Common myeloid progenitor, CD34-positive (primary cell): ENCODE data around the gene PPP1R14D.
"Not testable (repeated sequence)": the region's sequence is repeated elsewhere in the genome, so short reads cannot be mapped to it uniquely, and the experiment has no call there.

Experiments used
- CTCF ChIA-PET: fragments of 350-600 bp; sonication (Branson Sonifier 250); formaldehyde crosslinking; loops from one replicate; lab custom pipeline; 2021; ENCODE audit warnings: antibody characterized with exemption; lab: Charles Lee
- POLR2A ChIA-PET: fragments of 350-600 bp; sonication (Branson Sonifier 250); formaldehyde crosslinking; loops from one replicate; lab custom pipeline; 2021; ENCODE audit warnings: antibody characterized with exemption; lab: Charles Lee
- DNase-seq, 3 donors: peaks; one replicate each; pipeline versions ENCODE4 v3.0.0 to v3.0.0-alpha.2; 2013
- H3K27ac ChIP-seq, 2 experiments: 1 replicate in 1 of 2; 2 replicates in 1 of 2; pipeline ENCODE4 v1.7.0; 2013; ENCODE audit warnings: inconsistent platforms in 2 of 2, low read length in 2 of 2, mild to moderate bottlenecking in 2 of 2, low read depth in 1 of 2, moderate library complexity in 1 of 2; ENCODE audit not compliant: severe bottlenecking in 2 of 2, insufficient read depth in 1 of 2, poor library complexity in 1 of 2
- H3K27me3 ChIP-seq, 5 experiments: replicated peaks in 2 of 5; 1 replicate in 3 of 5; 2 replicates in 2 of 5; pipeline versions ENCODE4 v1.6.1 to v1.7.0; 2013; ENCODE audit warnings: low read length in 4 of 5, mild to moderate bottlenecking in 2 of 5, moderate library complexity in 2 of 5, inconsistent platforms in 1 of 5; ENCODE audit not compliant: insufficient read depth in 5 of 5, control insufficient read depth in 4 of 5
- H3K36me3 ChIP-seq, 4 experiments: 1 replicate in 2 of 4; 2 replicates in 2 of 4; pipeline versions ENCODE4 v1.6.1 to v1.7.0; 2013; ENCODE audit warnings: low read length in 3 of 4, control low read depth in 1 of 4, mild to moderate bottlenecking in 1 of 4; ENCODE audit not compliant: control insufficient read depth in 4 of 4, insufficient read depth in 4 of 4
- H3K4me1 ChIP-seq, 4 experiments: 1 replicate in 3 of 4; 2 replicates in 1 of 4; pipeline versions ENCODE4 v1.6.1 to v1.7.1; 2013; ENCODE audit warnings: low read length in 3 of 4, mild to moderate bottlenecking in 3 of 4, control low read depth in 1 of 4, inconsistent platforms in 1 of 4, moderate library complexity in 1 of 4; ENCODE audit not compliant: control insufficient read depth in 4 of 4, insufficient read depth in 4 of 4; ENCODE audit errors: control extremely low read depth in 1 of 4
- H3K4me3 ChIP-seq, 7 experiments: 1 replicate in 4 of 7; 2 replicates in 3 of 7; pipeline versions ENCODE4 v1.5.1 to v1.7.0; 2013; ENCODE audit warnings: mild to moderate bottlenecking in 7 of 7, low read length in 6 of 7, moderate library complexity in 6 of 7, inconsistent platforms in 2 of 7, low read depth in 2 of 7, control low read depth in 1 of 7; ENCODE audit not compliant: insufficient read depth in 4 of 7, control insufficient read depth in 1 of 7; ENCODE audit errors: extremely low read depth in 1 of 7
- H3K9me3 ChIP-seq, 5 experiments: 1 replicate in 4 of 5; 2 replicates in 1 of 5; pipeline versions ENCODE4 v1.6.1 to v1.7.1; 2013; ENCODE audit warnings: low read length in 4 of 5, mild to moderate bottlenecking in 2 of 5, inconsistent platforms in 1 of 5, low read depth in 1 of 5, moderate library complexity in 1 of 5; ENCODE audit not compliant: control insufficient read depth in 4 of 5, insufficient read depth in 2 of 5; ENCODE audit errors: control extremely low read depth in 1 of 5
- WGBS: methylation state at CpG from one replicate; pipeline ENCODE4 v1.1.5; 2013; ENCODE audit not compliant: insufficient coverage; 5-methylcytosine and 5-hydroxymethylcytosine counted together

The PPP1R14D gene

DNA sequence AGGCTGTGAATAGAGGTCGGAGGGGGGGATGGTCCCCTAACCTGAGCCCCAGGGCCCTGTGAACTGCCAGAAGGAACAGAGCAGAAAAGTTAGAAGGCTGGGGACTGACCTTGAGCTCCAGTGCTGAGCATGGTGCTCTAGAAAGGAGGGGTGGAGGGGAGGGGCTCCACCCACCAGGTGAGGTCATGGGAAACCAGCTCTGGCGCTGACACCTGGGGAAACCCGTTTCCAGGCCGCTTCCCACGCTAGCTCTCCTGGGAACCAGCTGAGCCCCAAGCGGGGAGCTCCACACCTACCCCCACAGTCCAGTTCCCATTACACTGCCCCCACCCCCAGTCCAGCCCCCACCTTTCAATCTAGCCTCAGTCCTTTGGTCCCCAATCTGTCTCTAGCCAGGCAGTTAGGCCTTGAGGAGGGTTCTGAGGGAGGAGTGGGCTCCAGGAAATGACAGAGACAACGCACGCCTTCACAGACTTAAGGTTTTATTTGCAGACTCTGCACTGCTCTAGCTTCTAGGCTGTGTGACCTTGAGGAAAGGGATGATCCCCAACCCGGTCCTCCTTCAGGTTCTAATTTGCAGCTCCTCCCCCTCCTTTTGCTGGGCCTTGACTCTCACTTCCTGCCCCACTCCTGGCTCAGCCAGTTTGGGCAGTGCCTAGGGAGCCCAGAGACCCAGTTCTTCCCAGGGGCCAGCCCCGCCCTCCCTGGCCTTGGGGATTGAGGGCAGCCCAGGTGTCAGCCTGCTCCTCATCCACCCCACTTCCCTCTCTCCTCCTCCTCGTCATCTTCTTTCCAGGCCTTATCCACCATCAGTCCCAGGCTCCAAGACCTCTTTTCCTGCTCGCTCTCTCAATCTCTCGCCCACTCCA lies 43.5 kb upstream of the PPP1R14D start:
- ChIA-PET CTCF (interaction anchor here (1.0 to 6.7 kb wide), 6 partner anchors 12 to 86 kb away, joined by 3 to 41 read pairs (median 17); partner anchors contain the start of gene VPS18), POLR2A (no interaction called here)
- Histone ChIP-seq H3K27me3 (peaks cover 0 to 3% (median 0%) of the 10 kb centered on the region in 5 experiments), H3K36me3 (no peaks in the 10 kb centered on the region), H3K4me3 (no peak overlapping the region), H3K9me3 (no peaks in the 10 kb centered on the region), H3K4me1 (peaks cover 0 to 18% (median 13%) of the 10 kb centered on the region in 4 experiments), H3K27ac (no peak overlapping the region)
- no peak for DNase-seq
- 97% methylated on average over 12 of the region's 13 CpGs for WGBS

DNA sequence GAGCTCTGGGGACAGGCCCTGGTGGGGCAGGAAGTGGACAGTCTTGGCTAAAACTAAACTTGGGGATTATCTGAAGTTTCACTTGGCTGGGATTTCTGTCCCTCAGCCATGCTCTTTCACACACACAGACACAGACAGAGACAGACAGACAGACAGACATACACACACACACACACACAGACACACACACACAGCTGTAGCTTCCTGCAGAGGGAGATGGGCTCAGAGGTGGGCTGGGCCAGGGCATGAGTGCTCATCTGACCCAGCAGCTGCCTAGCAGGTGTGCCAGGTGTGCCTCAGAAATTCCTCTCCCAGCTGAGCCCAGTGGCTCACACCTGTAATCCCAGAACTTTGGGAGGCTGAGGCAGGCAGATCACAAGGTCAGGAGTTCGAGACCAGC lies 42.2 kb upstream of the PPP1R14D start:
- Histone ChIP-seq H3K9me3 (no peaks in the 10 kb centered on the region), H3K27me3 (peaks cover 0 to 3% (median 0%) of the 10 kb centered on the region in 5 experiments), H3K4me3 (no peak overlapping the region), H3K4me1 (peaks cover 0 to 19% (median 17%) of the 10 kb centered on the region in 4 experiments), H3K36me3 (no peaks in the 10 kb centered on the region), H3K27ac (no peak overlapping the region)
- 100% methylated on average over 1 of the region's 1 CpG for WGBS
- CTCF ChIA-PET: interaction anchor here (1.6 to 6.7 kb wide), 4 partner anchors 13 to 27 kb away, joined by 5 to 41 read pairs (median 34); partner anchors contain the start of genes SPINT1 and VPS18
- no peak for DNase-seq
- POLR2A ChIA-PET: interaction anchor here (0.6 kb wide), 1 partner anchor 305 kb away, joined by 5 read pairs; no protein-coding TSS in a partner anchor

DNA sequence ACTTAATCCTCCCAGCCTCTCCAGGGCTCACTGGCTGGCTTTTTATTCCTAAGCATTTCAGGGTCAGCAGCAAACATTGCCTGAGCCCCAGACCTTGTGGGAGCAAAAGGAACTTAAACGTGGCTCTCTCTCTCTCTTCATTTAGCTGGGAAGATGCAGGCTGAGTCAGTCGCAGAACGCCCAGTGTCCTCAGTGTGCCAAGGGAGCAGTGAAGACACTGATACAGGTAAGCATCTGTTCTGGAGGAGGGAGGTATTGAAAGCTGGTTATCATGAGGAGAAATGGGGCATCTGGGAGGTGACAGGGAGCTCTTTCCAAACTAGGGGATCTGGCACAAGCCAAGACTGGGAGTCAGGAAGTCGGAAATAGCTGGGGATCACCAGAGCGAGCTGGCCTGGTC lies 41.2 kb upstream of the PPP1R14D start:
- POLR2A ChIA-PET: no interaction called here

DNA sequence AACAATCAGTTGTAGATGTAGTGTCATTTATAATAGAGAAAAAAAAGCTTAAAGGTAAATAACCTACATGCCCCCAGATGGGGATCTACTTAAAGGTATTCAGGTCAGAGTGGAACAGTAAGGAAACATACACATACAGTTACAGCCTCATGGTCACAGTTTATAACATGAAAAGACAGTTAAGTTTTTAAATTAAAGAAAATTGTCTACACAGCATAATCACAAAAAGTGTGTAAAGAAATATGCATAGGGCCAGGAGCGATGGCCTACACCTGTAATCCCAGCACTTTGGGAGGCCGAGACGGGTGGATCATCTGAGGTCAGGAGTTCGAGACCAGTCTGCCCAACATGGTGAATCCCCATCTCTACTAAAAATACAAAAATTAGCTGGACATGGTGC lies 38.7 kb upstream of the PPP1R14D start:
- CTCF ChIA-PET: interaction anchor here (0.9 kb wide), 1 partner anchor 20 kb away, joined by 3 read pairs; no protein-coding TSS in a partner anchor
- Histone ChIP-seq H3K36me3 (no peaks in the 10 kb centered on the region), H3K4me1 (peaks cover 0 to 6% (median 5%) of the 10 kb centered on the region in 4 experiments), H3K27me3 (peaks cover 0 to 3% (median 0%) of the 10 kb centered on the region in 5 experiments), H3K27ac (no peak overlapping the region), H3K9me3 (no peaks in the 10 kb centered on the region), H3K4me3 (no peak overlapping the region)
- 96% methylated on average over 3 of the region's 4 CpGs for WGBS
- POLR2A ChIA-PET: no interaction called here
- no peak for DNase-seq

More for the DNA sequence above, 41.2 kb upstream of the PPP1R14D start:
- DNase-seq: no peak
- Histone ChIP-seq H3K9me3 (no peaks in the 10 kb centered on the region), H3K4me1 (peaks cover 0 to 19% (median 18%) of the 10 kb centered on the region in 4 experiments), H3K27me3 (peaks cover 0 to 3% (median 0%) of the 10 kb centered on the region in 5 experiments), H3K36me3 (no peaks in the 10 kb centered on the region), H3K27ac (no peak overlapping the region), H3K4me3 (no peak overlapping the region)
- WGBS: 86% methylated on average over 3 of the region's 5 CpGs
- CTCF ChIA-PET: interaction anchor here (1.6 to 6.7 kb wide), 3 partner anchors 22 to 27 kb away, joined by 5 to 41 read pairs (median 38); partner anchors contain the start of genes SPINT1 and VPS18

DNA sequence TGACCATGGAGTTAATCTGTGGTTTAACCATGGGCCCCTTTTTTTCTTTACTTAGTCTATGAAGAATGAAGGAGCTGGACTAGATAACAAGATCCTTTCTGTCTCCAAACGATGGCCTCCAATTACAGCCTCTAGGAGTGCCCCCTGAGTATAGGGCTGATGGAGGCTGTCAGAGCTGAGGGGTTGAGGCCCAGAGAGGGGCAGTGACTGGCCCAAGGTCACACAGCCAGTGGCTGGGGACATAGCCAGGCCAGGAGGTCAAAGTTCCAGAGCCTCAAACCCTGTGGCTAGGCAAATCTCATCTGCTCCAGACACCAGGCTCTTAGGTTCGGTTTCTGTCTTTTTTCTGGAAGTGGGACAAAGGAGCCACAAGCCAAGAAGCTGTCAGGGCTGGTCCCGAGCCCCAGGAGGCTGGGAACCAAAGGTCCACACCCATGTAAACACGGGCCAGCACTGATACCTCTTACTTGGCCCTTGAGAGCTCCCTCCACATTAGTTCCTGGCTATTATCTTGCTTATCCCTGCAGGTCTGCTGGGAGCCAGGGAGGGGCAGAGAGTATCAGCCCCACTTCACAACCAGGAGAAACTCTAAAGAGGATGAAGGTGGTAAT lies 35.3 kb upstream of the PPP1R14D start:
- DNase-seq: no peak
- Histone ChIP-seq H3K9me3 (no peaks in the 10 kb centered on the region), H3K4me1 (peaks cover 0 to 13% (median 9%) of the 10 kb centered on the region in 4 experiments), H3K27ac (no peak overlapping the region), H3K27me3 (no peaks in the 10 kb centered on the region), H3K4me3 (no peak overlapping the region), H3K36me3 (no peaks in the 10 kb centered on the region)
- CTCF ChIA-PET: interaction anchor here (1.3 to 12.1 kb wide), 2 partner anchors 7 to 37 kb away, joined by 5 to 231 read pairs; partner anchors contain the start of gene VPS18
- POLR2A ChIA-PET: no interaction called here
- WGBS: 91% methylated on average over 4 of the region's 4 CpGs

DNA sequence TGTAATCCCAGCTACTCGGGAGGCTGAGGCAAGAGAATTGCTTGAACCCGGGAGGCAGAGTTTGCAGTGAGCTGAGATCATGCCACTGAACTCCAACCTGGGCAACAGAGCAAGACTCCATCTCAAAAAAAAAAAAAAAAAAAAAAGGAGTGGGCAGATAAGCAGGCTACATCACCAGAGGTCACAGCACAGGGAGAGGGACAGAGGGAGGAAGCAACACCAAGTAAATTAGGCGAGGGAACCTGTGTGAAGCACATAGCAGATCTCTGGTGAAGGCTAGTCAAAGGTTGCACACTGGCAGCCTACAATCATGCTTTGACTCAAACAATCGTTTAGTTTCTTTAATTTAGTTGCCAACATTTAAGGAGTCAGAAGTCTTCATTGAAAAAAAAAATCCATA lies 32.6 kb upstream of the PPP1R14D start:
- DNase-seq, H3K9me3 ChIP-seq, H3K27ac ChIP-seq, H3K4me3 ChIP-seq, H3K27me3 ChIP-seq: not testable (repeated sequence)
- Histone ChIP-seq H3K36me3 (peaks cover 0 to 12% (median 3%) of the 10 kb centered on the region in 4 experiments), H3K4me1 (peaks cover 0 to 15% (median 9%) of the 10 kb centered on the region in 4 experiments)
- POLR2A ChIA-PET: interaction anchor here (0.6 kb wide), 2 partner anchors 330 to 335 kb away, joined by 3 read pairs; no protein-coding TSS in a partner anchor
- CTCF ChIA-PET: interaction anchor here (0.6 to 12.1 kb wide), 7 partner anchors 11 to 323 kb away, joined by 3 to 231 read pairs (median 4); partner anchors contain the start of genes RAD51, SPINT1 and VPS18
- 94% methylated on average over 2 of the region's 4 CpGs for WGBS
